HepG2 (cell line): Measurements from ENCODE around the gene FKBP1C. TPM values are rescaled to one million over a fixed set of nuclear protein-coding genes. Genes with fewer than 3 reads are reported as not detected.

Experiments
- ATAC-seq: fragments of 200-7000 bp; cut with Tn5 transposase; 3 replicates; pipeline ENCODE4 v1.9.1; 2020; ENCODE audit warnings: mild to moderate bottlenecking, moderate library complexity
- BruUV-seq: library from RNA; stranded (reverse); fragments of 400-500 nt; replicated peaks from 2 replicates; lab custom pipeline; 2021; lab: Mats Ljungman, UMichigan
- CTCF ChIA-PET: fragments of 300-600 bp; formaldehyde crosslinking; extraction: SDS; loops from one replicate; lab custom pipeline; 2021; ENCODE audit warnings: low total read pairs, inconsistent platforms, low intra/inter-chr PET ratio; lab: Yijun Ruan, JAX
- POLR2A ChIA-PET: fragments of 350-600 bp; sonication (Branson Sonifier 250); formaldehyde crosslinking; loops from one replicate; lab custom pipeline; 2020; ENCODE audit warnings: antibody characterized with exemption, inconsistent platforms; lab: Yijun Ruan, JAX
- DNase-seq: peaks from one replicate; pipeline ENCODE4 v3.0.0-alpha.2; 2015; ENCODE audit warnings: low spot score
- FAIRE-seq: peaks from 3 replicates; lab custom pipeline; 2011; peaks lifted over from hg19 to GRCh38; lab: Jason Lieb, UNC
- H2AFZ ChIP-seq: one replicate; pipeline ENCODE4 v1.6.1; 2011; ENCODE audit warnings: low read length, inconsistent platforms
- H3K27ac ChIP-seq: fragments of 300-600 bp; 3 replicates; pipeline ENCODE4 v1.8.0; 2011; ENCODE audit warnings: mixed run types, mild to moderate bottlenecking, mixed read lengths, low read length, inconsistent platforms; ENCODE audit not compliant: insufficient read depth; ENCODE audit errors: extremely low read length
- H3K27me3 ChIP-seq, 2 experiments: fragments of 200-600 bp in 1 of 2; 2 replicates in 1 of 2; 3 replicates in 1 of 2; pipeline versions ENCODE4 v1.6.0 to v1.8.0; 2011; ENCODE audit warnings: low read length in 2 of 2, mild to moderate bottlenecking in 2 of 2, moderate library complexity in 2 of 2, inconsistent platforms in 1 of 2; ENCODE audit not compliant: insufficient read depth in 2 of 2, control insufficient read depth in 1 of 2
- H3K36me3 ChIP-seq, 2 experiments: fragments of 200-600 bp in 1 of 2; replicated peaks in 1 of 2; 2 replicates in 1 of 2; 3 replicates in 1 of 2; pipeline versions ENCODE4 v1.5.1 to v1.8.0; 2011; ENCODE audit warnings: low read length in 2 of 2, inconsistent platforms in 1 of 2; ENCODE audit not compliant: insufficient read depth in 2 of 2, control insufficient read depth in 1 of 2
- H3K4me1 ChIP-seq: 2 replicates; pipeline ENCODE4 v1.5.1; 2012; ENCODE audit warnings: low read length, inconsistent platforms; ENCODE audit not compliant: insufficient read depth
- H3K4me2 ChIP-seq: 2 replicates; pipeline ENCODE4 v1.6.0; 2011; ENCODE audit warnings: low read depth, low read length, inconsistent platforms
- H3K4me3 ChIP-seq, 3 experiments: fragments of 200-600 bp in 1 of 3; sonication (generic), shearing (Covaris generic) in 1 of 3; replicated peaks in 1 of 3; 2 replicates each; pipeline ENCODE4 v1.5.1; 2011 to 2016; ENCODE audit warnings: low read length in 3 of 3, inconsistent platforms in 2 of 3, low read depth in 2 of 3, mild to moderate bottlenecking in 2 of 3, control low read depth in 1 of 3, mixed read lengths in 1 of 3; ENCODE audit not compliant: insufficient read depth in 1 of 3
- H3K79me2 ChIP-seq: one replicate; pipeline ENCODE4 v1.6.1; 2011; ENCODE audit warnings: low read length, inconsistent platforms; ENCODE audit not compliant: insufficient read depth
- H3K9ac ChIP-seq: 2 replicates; pipeline ENCODE4 v1.6.0; 2011; ENCODE audit warnings: mild to moderate bottlenecking, low read depth, low read length, inconsistent platforms; ENCODE audit not compliant: insufficient read depth
- H3K9me3 ChIP-seq: 2 replicates; pipeline ENCODE4 v1.5.1; 2012; ENCODE audit warnings: mild to moderate bottlenecking, low read length
- H4K20me1 ChIP-seq: 2 replicates; pipeline ENCODE4 v1.6.0; 2011; ENCODE audit warnings: inconsistent platforms, mild to moderate bottlenecking, low read length, moderate library complexity; ENCODE audit not compliant: insufficient read depth
- ATF7-NPFF ChIP-seq: sonication (generic); formaldehyde crosslinking; IDR thresholded peaks from 2 replicates; pipeline ENCODE4 v1.8.1; 2023; ENCODE audit warnings: mild to moderate bottlenecking, low read depth, missing genetic modification reagents, moderate library complexity
- CBX2 ChIP-seq, 2 experiments: fragments of 200-600 bp in 1 of 2; sonication (generic); formaldehyde crosslinking in 1 of 2; IDR thresholded peaks; 2 replicates each; pipeline versions ENCODE4 v1.7.0 to v1.8.1; 2018 to 2022; ENCODE audit warnings: low read depth in 2 of 2, low read length in 1 of 2, mild to moderate bottlenecking in 1 of 2, missing genetic modification reagents in 1 of 2
- DNMT3B ChIP-seq: conservative IDR thresholded peaks from 2 replicates; pipeline ENCODE4 v1.6.1; 2016; ENCODE audit warnings: missing biosample characterization, control low read depth
- ETV6 ChIP-seq: sonication (generic); formaldehyde crosslinking; conservative IDR thresholded peaks from 2 replicates; pipeline ENCODE4 v1.4.0; 2020; ENCODE audit warnings: missing genetic modification reagents
- KMT2A ChIP-seq: sonication (generic); formaldehyde crosslinking; IDR thresholded peaks from 2 replicates; pipeline ENCODE4 v1.4.0; 2020; ENCODE audit warnings: missing genetic modification reagents
- MIXL1 ChIP-seq: IDR thresholded peaks from 2 replicates; pipeline ENCODE4 v1.6.1; 2016
- NCOA1 ChIP-seq: sonication (generic); formaldehyde crosslinking; IDR thresholded peaks from 2 replicates; pipeline ENCODE4 v1.9.0; 2021; ENCODE audit warnings: missing genetic modification reagents
- RFX1 ChIP-seq: fragments of 450-650 bp; IDR thresholded peaks from 2 replicates; pipeline ENCODE4 v1.6.1; 2017
- RFX3 ChIP-seq: IDR thresholded peaks from 2 replicates; pipeline ENCODE4 v1.6.1; 2016; ENCODE audit warnings: missing biosample characterization, missing genetic modification reagents
- YEATS2 ChIP-seq: sonication (generic); formaldehyde crosslinking; IDR thresholded peaks from 2 replicates; pipeline ENCODE4 v1.4.0; 2020; ENCODE audit warnings: missing genetic modification reagents, borderline replicate concordance
- ZNF367 ChIP-seq: sonication (generic); formaldehyde crosslinking; IDR thresholded peaks from 2 replicates; pipeline ENCODE4 v1.4.0; 2020; ENCODE audit warnings: missing genetic modification reagents, borderline replicate concordance
- WGBS: methylation state at CpG from one replicate; pipeline ENCODE4 v1.1.6; 2017; ENCODE audit warnings: low lambda C conversion rate; 5-methylcytosine and 5-hydroxymethylcytosine counted together
- in situ Hi-C: cut with HindIII; loops from 2 replicates; pipeline ENCODE4 v1.10.0; 2017; ENCODE audit warnings: low pct_unique_long_range_greater_than_20kb; ENCODE audit not compliant: extremely low pct_ligation_motif_present
- intact Hi-C: fragments of 100-400 bp; cut with micrococcal nuclease; formaldehyde crosslinking; loops from one replicate; pipeline ENCODE4 v1.10.0; 2022; ENCODE audit not compliant: unreplicated experiment
- polyA plus RNA-seq, 8 experiments: library from polyadenylated mRNA; depleted of rRNA in 3 of 8; stranded (reverse) in 7 of 8; unstranded in 1 of 8; fragments of >200 nt; fragmentation: Illumina TruSeq in 4 of 8; extraction: Trizol in 4 of 8; gene quantifications; 2 replicates each; pipeline versions ENCODE4 v1.2.1 to v1.2.3, GENCODE V29; 2011 to 2016; ENCODE audit warnings: low read depth in 4 of 8, missing spikeins in 1 of 8, mixed read lengths in 1 of 8; ENCODE audit not compliant: insufficient read depth in 1 of 8
- total RNA-seq, 5 experiments: library from RNA; depleted of rRNA; stranded (reverse); fragments of >200 nt; fragmentation: Illumina TruSeq; extraction: Trizol; gene quantifications; 2 replicates each; pipeline ENCODE4 v1.2.3, GENCODE V29; 2016; ENCODE audit warnings: low read depth in 1 of 5
- TF ChIP-seq, protein P1 (sequence below): sonication (generic); formaldehyde crosslinking; conservative IDR thresholded peaks from 2 replicates; pipeline ENCODE4 v1.8.0; 2022; ENCODE audit warnings: missing genetic modification reagents
- TF ChIP-seq, protein P2 (sequence below): sonication (generic); formaldehyde crosslinking; IDR thresholded peaks from 2 replicates; pipeline ENCODE4 v1.5.0; 2020; ENCODE audit warnings: mild to moderate bottlenecking, missing genetic modification reagents

FKBP1C gene
- total and polyA plus RNA-seq, 2 of the 13 experiments (the other 11 are each of a cell fraction or from before 2014, with no cell fraction given), result 0.64 to 3.2 TPM

DNA sequence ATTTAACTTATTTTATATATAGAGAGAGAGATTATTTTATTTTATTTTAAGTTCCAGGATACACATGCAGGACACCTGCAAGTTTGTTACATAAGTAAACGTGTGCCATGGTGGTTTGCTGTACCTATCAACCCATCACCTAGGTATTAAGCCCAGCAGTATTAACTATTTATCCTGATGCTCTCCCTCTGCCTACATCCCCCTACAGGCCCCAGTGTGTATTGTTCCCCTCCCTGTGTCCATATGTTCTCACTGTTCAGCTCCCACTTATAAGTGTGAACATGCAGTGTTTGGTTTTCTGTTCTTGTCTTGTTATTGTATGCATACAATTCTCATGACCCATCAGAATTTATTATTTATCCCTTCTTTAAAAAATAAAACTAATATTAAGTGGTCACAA is 34.6 kb downstream of the FKBP1C start:
- FAIRE-seq (peak; percentile 64), ATAC-seq (peak; percentile 95), DNase-seq (peak; percentile 40)
- Histone ChIP-seq H3K9me3 (no peaks in the 10 kb centered on the region), H3K4me1 (0 out of 2 replicates have a peak, but pooled peaks cover 4% of the 10 kb centered on the region), H3K9ac (no peak overlapping the region), H4K20me1 (no peaks in the 10 kb centered on the region), H2AFZ (no peak overlapping the region), H3K79me2 (no peaks in the 10 kb centered on the region), H3K27ac (no peak overlapping the region), H3K36me3 (no peaks in the 10 kb centered on the region), H3K27me3 (no peaks in the 10 kb centered on the region), H3K4me3 (no peak overlapping the region), H3K4me2 (no peak overlapping the region)
- in situ Hi-C loops (no loop called here), intact Hi-C loops (no loop called here)
- WGBS, result 0% methylated on average over 1 of the region's 1 CpG
- BruUV-seq, result no TSS peak
- ChIA-PET POLR2A (no interaction called here), CTCF (no interaction called here)
- no peak for TF ChIP-seq MIXL1 (CRISPR knock-in tag)
- TF ChIP-seq ATF7-NPFF (CRISPR knock-in tag), result no peak
- no peak for TF ChIP-seq DNMT3B
- no peak for TF ChIP-seq NCOA1 (CRISPR knock-in tag)
- TF ChIP-seq RFX1, result no peak
- no peak for TF ChIP-seq KMT2A (CRISPR knock-in tag)
- no peak for TF ChIP-seq CBX2 (IDR thresholded peaks at IDR 0.05; ENCODE audit: low read depth, low read length)
- TF ChIP-seq CBX2 (CRISPR knock-in tag; IDR thresholded peaks at IDR 0.05; ENCODE audit: low read depth), result no peak
- TF ChIP-seq ZNF367 (CRISPR knock-in tag), result no peak
- no peak for TF ChIP-seq YEATS2 (CRISPR knock-in tag)
- TF ChIP-seq, protein P1, sequence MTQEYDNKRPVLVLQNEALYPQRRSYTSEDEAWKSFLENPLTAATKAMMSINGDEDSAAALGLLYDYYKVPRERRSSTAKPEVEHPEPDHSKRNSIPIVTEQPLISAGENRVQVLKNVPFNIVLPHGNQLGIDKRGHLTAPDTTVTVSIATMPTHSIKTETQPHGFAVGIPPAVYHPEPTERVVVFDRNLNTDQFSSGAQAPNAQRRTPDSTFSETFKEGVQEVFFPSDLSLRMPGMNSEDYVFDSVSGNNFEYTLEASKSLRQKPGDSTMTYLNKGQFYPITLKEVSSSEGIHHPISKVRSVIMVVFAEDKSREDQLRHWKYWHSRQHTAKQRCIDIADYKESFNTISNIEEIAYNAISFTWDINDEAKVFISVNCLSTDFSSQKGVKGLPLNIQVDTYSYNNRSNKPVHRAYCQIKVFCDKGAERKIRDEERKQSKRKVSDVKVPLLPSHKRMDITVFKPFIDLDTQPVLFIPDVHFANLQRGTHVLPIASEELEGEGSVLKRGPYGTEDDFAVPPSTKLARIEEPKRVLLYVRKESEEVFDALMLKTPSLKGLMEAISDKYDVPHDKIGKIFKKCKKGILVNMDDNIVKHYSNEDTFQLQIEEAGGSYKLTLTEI, result no peak
- TF ChIP-seq, protein P2, sequence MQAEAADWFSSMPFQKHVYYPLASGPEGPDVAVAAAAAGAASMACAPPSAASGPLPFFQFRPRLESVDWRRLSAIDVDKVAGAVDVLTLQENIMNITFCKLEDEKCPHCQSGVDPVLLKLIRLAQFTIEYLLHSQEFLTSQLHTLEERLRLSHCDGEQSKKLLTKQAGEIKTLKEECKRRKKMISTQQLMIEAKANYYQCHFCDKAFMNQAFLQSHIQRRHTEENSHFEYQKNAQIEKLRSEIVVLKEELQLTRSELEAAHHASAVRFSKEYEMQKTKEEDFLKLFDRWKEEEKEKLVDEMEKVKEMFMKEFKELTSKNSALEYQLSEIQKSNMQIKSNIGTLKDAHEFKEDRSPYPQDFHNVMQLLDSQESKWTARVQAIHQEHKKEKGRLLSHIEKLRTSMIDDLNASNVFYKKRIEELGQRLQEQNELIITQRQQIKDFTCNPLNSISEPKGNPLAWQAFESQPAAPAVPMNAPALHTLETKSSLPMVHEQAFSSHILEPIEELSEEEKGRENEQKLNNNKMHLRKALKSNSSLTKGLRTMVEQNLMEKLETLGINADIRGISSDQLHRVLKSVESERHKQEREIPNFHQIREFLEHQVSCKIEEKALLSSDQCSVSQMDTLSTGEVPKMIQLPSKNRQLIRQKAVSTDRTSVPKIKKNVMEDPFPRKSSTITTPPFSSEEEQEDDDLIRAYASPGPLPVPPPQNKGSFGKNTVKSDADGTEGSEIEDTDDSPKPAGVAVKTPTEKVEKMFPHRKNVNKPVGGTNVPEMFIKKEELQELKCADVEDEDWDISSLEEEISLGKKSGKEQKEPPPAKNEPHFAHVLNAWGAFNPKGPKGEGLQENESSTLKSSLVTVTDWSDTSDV, result no peak
- TF ChIP-seq RFX3 (CRISPR knock-in tag), result no peak
- no peak for TF ChIP-seq ETV6
